GM12873 (cell line): ENCODE measurements around the gene TULP1.

Experiments
- CTCF ChIP-seq: IDR thresholded peaks from 2 replicates; pipeline ENCODE4 v1.5.1; 2012; ENCODE audit warnings: low read depth, mild to moderate bottlenecking, moderate library complexity, low read length, control low read depth; ENCODE audit not compliant: insufficient read depth; ENCODE audit errors: missing control alignments

TULP1 gene

GRCh38 chr6:35500782-35501181, 11.9 kb downstream of the TULP1 start:
- no peak for TF ChIP-seq CTCF

GRCh38 chr6:35499372-35499771, 13.3 kb downstream of the TULP1 start:
- TF ChIP-seq CTCF, result no peak

GRCh38 chr6:35498422-35499067, 14.2 kb downstream of the TULP1 start:
- no peak for TF ChIP-seq CTCF

- TF ChIP-seq CTCF, result no peak
These were observed 14.9 kb downstream of the TULP1 start for GRCh38 chr6:35497571-35498421.

- no peak for TF ChIP-seq CTCF
These were observed 15.7 kb downstream of the TULP1 start, which contains the start of gene TEAD3 for GRCh38 chr6:35496841-35497570. Gene TEAD3, minus strand, starts transcription at chr6:35497079.

GRCh38 chr6:35496036-35496840, 16.5 kb downstream of the TULP1 start:
- TF ChIP-seq CTCF, result no peak
